ENCODE results near the gene DISP3. TPM values are rescaled to one million over a fixed set of nuclear protein-coding genes. Genes with fewer than 3 reads are reported as not detected.

DISP3 gene
- total RNA-seq, 1 donor from 2014 or later, result 0.12 TPM

DNA sequence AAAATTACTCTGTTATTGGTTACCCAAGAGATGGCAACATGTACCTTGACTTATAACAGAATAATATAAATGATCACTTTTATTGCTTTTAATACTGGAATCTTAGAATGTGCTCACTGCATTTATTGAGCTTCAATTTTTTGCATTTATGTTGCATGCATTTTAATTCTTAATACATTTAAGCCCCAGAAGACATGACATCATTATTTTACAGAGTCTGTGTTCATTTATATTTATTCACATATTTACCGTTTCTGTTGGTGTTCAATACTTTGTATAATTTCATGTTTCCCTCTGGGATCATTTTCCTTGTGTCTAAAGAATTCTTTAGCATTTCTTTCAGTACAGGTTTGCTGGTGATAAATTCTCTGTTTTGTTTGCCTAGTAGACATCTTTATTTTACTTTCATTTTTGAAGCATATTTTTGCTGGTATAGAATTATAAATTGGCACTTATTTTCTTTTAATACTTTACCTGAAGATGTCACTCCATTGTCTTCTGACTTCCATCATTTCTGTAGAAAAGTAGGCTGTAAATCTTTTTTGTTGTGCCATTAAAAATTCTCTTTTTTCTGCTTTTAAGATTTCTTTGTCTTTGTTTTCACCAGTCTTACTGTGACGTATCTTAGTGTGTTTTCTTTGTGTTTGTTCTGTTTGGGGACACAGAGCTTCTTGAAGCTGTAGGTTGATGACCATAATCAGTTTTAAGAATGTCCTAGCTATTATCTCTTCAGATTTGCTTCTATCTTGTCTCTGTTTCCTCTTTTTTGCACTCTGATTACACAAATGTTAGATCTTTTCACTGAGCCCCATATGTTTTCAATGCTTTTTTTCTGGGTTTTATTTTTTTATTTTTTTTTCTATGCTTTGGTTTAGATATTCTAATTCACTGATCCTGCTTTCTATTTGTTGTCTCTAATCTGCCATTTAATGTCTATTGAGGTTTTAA, 26.9 kb downstream of the DISP3 start:
- no peak for ATAC-seq
- Histone ChIP-seq H3K4me3 (no peak overlapping the region), H3K9me3 (peaks cover 39% of the 10 kb centered on the region), H3K4me1 (no peaks in the 10 kb centered on the region), H3K36me3 (no peaks in the 10 kb centered on the region), H3K27ac (no peak overlapping the region), H3K27me3 (ENCODE audit: low read depth) (peaks cover 12% of the 10 kb centered on the region)
- DNase-seq, result no peak
- intact Hi-C loops (cut with DNase I), result no loop called here
- TF ChIP-seq, protein P1, sequence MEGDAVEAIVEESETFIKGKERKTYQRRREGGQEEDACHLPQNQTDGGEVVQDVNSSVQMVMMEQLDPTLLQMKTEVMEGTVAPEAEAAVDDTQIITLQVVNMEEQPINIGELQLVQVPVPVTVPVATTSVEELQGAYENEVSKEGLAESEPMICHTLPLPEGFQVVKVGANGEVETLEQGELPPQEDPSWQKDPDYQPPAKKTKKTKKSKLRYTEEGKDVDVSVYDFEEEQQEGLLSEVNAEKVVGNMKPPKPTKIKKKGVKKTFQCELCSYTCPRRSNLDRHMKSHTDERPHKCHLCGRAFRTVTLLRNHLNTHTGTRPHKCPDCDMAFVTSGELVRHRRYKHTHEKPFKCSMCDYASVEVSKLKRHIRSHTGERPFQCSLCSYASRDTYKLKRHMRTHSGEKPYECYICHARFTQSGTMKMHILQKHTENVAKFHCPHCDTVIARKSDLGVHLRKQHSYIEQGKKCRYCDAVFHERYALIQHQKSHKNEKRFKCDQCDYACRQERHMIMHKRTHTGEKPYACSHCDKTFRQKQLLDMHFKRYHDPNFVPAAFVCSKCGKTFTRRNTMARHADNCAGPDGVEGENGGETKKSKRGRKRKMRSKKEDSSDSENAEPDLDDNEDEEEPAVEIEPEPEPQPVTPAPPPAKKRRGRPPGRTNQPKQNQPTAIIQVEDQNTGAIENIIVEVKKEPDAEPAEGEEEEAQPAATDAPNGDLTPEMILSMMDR (IDR thresholded peaks at IDR 0.05), result no peak

DNA sequence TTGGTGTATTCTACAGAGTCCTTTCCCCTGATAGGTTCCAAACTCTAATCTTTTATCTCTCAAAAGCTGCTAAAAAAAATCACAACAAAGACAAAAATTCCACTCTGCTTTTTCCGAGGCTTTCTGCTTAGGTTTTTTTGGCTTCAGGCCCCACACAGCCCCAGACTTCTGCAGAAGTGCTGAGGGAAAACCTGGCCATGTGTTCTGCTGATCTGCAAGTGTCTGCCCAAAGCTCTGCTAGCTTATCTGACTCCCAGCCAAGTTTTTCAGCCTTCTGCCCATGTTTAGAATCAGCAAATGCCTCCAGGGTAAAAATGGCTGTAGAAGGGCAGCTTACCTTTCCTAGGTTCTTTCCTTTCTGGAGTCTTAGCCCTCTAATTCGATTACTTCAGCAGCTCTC, 28.4 kb downstream of the DISP3 start:
- H3K27me3 ChIP-seq (ENCODE audit: low read depth), result peaks cover 3% of the 10 kb centered on the region
- H3K4me3 ChIP-seq, result no peak overlapping the region
- DNase-seq, result no peak
- H3K4me1 ChIP-seq, result no peaks in the 10 kb centered on the region
- H3K9me3 ChIP-seq, result peaks cover 39% of the 10 kb centered on the region
- H3K27ac ChIP-seq, result no peak overlapping the region
- TF ChIP-seq, protein P1 (IDR thresholded peaks at IDR 0.05), result no peak
- intact Hi-C loops (cut with DNase I), result no loop called here
- H3K36me3 ChIP-seq, result no peaks in the 10 kb centered on the region
- ATAC-seq, result no peak

DNA sequence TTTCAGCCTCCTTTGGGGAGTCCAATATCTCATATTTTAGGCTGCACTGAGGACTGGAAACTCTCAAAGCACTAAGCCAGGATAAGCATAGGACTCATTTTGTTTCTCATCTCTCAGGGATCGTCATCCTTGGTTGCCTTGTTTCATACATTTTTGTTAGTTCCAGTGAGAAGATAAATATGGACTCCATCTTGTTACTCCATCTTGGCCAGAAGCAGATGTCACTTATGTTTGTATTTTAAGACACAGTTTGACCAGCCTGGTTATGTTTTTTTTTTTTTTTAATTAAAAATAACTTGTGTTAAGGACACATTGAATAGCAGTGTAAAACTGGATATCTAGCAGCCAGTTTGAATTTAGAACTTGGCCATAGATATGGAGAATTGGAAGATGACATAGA, 34.7 kb downstream of the DISP3 start:
- H3K4me3 ChIP-seq, result no peak overlapping the region
- ATAC-seq (no peak), DNase-seq (no peak)
- intact Hi-C loops (cut with DNase I), result no loop called here
- no peak overlapping the region for H3K27ac ChIP-seq
- TF ChIP-seq, protein P1 (IDR thresholded peaks at IDR 0.05), result no peak
- no peaks in the 10 kb centered on the region for H3K36me3 ChIP-seq
- H3K27me3 ChIP-seq (ENCODE audit: low read depth), result no peaks in the 10 kb centered on the region
- no peaks in the 10 kb centered on the region for H3K4me1 ChIP-seq
- H3K9me3 ChIP-seq, result no peaks in the 10 kb centered on the region

DNA sequence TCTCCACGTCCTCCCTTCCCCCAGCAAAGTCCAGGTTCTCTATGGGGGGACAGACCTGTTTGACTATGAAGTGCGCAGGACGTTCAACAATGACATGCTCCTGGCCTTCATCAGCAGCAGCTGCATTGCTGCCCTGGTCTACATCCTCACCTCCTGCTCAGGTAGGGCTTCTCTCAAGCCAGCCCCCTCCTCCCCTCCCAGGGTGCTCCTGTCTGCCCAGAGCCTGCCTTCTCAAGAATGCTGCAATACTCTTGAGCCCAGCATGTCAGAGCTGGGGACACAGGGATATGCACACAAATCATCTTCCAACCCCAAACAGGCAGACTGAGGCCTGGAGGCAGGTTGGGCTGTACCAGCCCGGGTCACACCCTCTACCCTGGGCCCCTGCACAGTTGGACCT, 35.4 kb downstream of the DISP3 start:
- intact Hi-C loops (cut with DNase I), result no loop called here
- DNase-seq (no peak), ATAC-seq (no peak)
- Histone ChIP-seq H3K27me3 (ENCODE audit: low read depth) (no peaks in the 10 kb centered on the region), H3K27ac (no peak overlapping the region), H3K4me1 (no peaks in the 10 kb centered on the region), H3K4me3 (no peak overlapping the region), H3K36me3 (no peaks in the 10 kb centered on the region), H3K9me3 (no peaks in the 10 kb centered on the region)
- TF ChIP-seq, protein P1 (IDR thresholded peaks at IDR 0.05), result no peak

DNA sequence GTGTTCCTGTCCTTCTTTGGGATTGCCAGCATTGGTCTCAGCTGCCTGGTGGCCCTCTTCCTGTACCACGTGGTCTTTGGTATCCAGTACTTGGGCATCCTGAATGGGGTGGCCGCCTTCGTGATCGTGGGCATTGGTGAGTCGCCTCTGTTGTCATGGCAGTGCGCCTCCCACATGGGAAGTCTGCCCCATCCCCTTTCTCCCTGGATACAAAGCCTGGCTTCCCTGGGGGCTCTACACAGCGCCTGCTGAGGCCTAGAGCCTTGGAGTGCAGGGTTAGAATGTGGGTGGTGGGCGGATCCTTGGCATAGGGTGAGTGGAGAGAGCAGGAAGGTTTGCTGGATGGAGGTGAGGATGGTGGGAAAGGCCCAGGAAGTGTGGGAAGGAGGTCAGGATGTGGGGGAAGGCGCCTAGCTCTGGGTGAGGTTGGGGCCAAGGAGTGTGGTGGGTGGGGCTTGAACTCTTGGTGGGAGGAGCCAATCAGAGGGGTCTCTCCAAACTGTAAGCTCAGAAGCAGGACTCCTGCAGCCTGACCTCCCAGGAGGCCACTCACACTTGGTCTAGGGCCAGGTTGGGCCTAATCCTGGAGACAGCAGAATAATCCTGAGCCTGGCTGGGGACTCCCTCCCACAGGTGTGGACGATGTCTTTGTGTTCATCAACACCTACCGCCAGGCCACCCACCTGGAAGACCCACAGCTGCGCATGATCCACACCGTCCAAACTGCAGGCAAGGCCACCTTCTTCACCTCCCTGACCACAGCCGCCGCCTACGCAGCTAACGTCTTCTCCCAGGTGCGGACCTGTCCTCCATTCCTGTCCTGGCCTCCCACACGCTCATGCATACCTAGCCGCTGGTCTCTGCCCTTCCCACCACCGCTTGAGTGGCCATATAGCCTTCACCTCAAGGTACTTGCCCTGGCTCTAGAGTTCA, 36.7 kb downstream of the DISP3 start:
- TF ChIP-seq, protein P1 (IDR thresholded peaks at IDR 0.05), result no peak
- no peaks in the 10 kb centered on the region for H3K4me1 ChIP-seq
- DNase-seq (no peak), ATAC-seq (no peak)
- H3K27me3 ChIP-seq (ENCODE audit: low read depth), result no peaks in the 10 kb centered on the region
- intact Hi-C loops (cut with DNase I), result no loop called here
- no peak overlapping the region for H3K27ac ChIP-seq
- no peaks in the 10 kb centered on the region for H3K36me3 ChIP-seq
- no peak overlapping the region for H3K4me3 ChIP-seq
- H3K9me3 ChIP-seq, result no peaks in the 10 kb centered on the region
